NB4 (cell line): ENCODE data around the gene MAML2.

ENCODE experiments used
- MYC ChIP-seq: IDR thresholded peaks from 2 replicates; pipeline ENCODE4 v1.6.1; 2011; ENCODE audit warnings: low read depth, low read length
- POLR2A ChIP-seq: IDR thresholded peaks from 2 replicates; pipeline ENCODE4 v1.6.1; 2011; ENCODE audit warnings: mild to moderate bottlenecking; ENCODE audit not compliant: insufficient read length; ENCODE audit errors: extremely low read depth
- TF ChIP-seq, protein P1 (sequence below): IDR thresholded peaks from 2 replicates; pipeline ENCODE4 v1.6.1; 2011; ENCODE audit warnings: low read depth, low read length
- TF ChIP-seq, protein P2 (sequence below): IDR thresholded peaks from one replicate; pipeline ENCODE4 v1.5.1; 2012; ENCODE audit warnings: low read depth, low read length

DNA sequence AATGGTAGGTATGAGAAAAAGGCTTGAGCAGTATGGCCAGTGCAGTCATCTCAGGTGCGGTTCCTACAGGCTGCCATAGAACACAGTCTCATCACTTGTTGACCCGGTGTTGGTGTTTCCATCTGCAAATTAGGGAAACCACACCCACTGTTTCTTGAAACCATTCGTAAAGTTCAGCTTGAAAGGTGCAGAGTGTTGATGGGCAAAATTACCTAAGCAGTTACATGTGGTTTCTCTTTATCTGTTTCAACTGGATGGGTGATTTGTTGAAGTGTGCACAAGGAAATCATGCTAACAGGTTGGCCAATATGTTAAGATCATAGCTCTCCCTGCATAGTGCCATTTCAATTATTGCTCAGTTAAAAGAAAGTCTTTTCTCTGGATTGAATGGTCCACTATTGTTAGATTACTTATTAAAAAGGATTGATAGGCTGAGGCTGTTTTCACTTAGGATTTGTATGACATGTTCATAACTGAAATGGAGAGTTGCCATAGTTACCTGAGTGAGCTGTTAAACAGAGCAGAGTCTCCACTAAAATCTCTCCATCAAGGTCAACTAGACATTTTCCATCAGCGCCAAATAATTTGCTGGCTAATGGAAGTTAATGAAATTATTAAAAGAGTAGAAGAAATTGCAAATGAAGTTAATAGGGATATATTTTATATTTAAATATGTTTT lies 215.9 kb downstream of the MAML2 start:
- TF ChIP-seq, protein P1, sequence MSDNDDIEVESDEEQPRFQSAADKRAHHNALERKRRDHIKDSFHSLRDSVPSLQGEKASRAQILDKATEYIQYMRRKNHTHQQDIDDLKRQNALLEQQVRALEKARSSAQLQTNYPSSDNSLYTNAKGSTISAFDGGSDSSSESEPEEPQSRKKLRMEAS, result no peak
- TF ChIP-seq, protein P2, sequence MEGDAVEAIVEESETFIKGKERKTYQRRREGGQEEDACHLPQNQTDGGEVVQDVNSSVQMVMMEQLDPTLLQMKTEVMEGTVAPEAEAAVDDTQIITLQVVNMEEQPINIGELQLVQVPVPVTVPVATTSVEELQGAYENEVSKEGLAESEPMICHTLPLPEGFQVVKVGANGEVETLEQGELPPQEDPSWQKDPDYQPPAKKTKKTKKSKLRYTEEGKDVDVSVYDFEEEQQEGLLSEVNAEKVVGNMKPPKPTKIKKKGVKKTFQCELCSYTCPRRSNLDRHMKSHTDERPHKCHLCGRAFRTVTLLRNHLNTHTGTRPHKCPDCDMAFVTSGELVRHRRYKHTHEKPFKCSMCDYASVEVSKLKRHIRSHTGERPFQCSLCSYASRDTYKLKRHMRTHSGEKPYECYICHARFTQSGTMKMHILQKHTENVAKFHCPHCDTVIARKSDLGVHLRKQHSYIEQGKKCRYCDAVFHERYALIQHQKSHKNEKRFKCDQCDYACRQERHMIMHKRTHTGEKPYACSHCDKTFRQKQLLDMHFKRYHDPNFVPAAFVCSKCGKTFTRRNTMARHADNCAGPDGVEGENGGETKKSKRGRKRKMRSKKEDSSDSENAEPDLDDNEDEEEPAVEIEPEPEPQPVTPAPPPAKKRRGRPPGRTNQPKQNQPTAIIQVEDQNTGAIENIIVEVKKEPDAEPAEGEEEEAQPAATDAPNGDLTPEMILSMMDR, result no peak
- no peak for TF ChIP-seq MYC
- TF ChIP-seq POLR2A, result no peak
